Calu3 (cell line): ENCODE data around the gene SHC4. TPM values are rescaled to one million over a fixed set of nuclear protein-coding genes. Genes with fewer than 3 reads are reported as not detected.
"Not testable (repeated sequence)": the region's sequence is repeated elsewhere in the genome, so short reads cannot be mapped to it uniquely, and the experiment has no call there.

ENCODE experiments used
- BruUV-seq: library from RNA; stranded (reverse); fragments of 400-500 nt; replicated peaks from 2 replicates; lab custom pipeline; 2021; lab: Mats Ljungman, UMichigan
- CTCF ChIA-PET: fragments of 300-600 bp; sonication (Branson Sonifier 250); formaldehyde crosslinking; loops from one replicate; lab custom pipeline; 2022; ENCODE audit warnings: antibody characterized with exemption; lab: Charles Lee
- DNase-seq: peaks from one replicate; pipeline ENCODE4 v3.0.0; 2022
- H3K27ac Mint-ChIP-seq: one replicate; pipeline ENCODE4 v1.8.0; 2022; ENCODE audit warnings: mixed read lengths; ENCODE audit not compliant: unreplicated experiment
- H3K27me3 Mint-ChIP-seq: one replicate; pipeline ENCODE4 v1.8.0; 2022; ENCODE audit warnings: mixed read lengths; ENCODE audit not compliant: unreplicated experiment
- H3K36me3 Mint-ChIP-seq: one replicate; pipeline ENCODE4 v1.8.0; 2022; ENCODE audit warnings: mild to moderate bottlenecking, moderate library complexity, mixed read lengths; ENCODE audit not compliant: insufficient read depth, unreplicated experiment
- H3K4me1 Mint-ChIP-seq: one replicate; pipeline ENCODE4 v1.8.0; 2022; ENCODE audit warnings: mild to moderate bottlenecking, low read depth, mixed read lengths; ENCODE audit not compliant: unreplicated experiment
- H3K4me3 Mint-ChIP-seq: one replicate; pipeline ENCODE4 v1.8.0; 2022; ENCODE audit warnings: mild to moderate bottlenecking, low read depth, moderate library complexity, mixed read lengths; ENCODE audit not compliant: unreplicated experiment
- H3K9me3 Mint-ChIP-seq: one replicate; pipeline ENCODE4 v1.8.0; 2022; ENCODE audit warnings: low read depth, mixed read lengths; ENCODE audit not compliant: unreplicated experiment
- CTCF ChIP-seq: fragments of 200-600 bp; IDR thresholded peaks from one replicate; pipeline ENCODE4 v1.8.0; 2022; ENCODE audit warnings: antibody characterized with exemption; ENCODE audit not compliant: unreplicated experiment
- intact Hi-C: fragments of 100-400 bp; cut with micrococcal nuclease; formaldehyde crosslinking; loops from one replicate; pipeline ENCODE4 v1.10.0; 2022; ENCODE audit not compliant: unreplicated experiment
- total RNA-seq: library from RNA; stranded (reverse); gene quantifications from 2 replicates; pipeline ENCODE4 v1.2.3, GENCODE V29; 2022

Gene SHC4
- total RNA-seq, 1 experiment from 2014 or later, result 1.2 TPM

- TF ChIP-seq CTCF, result peak; percentile 84
- Mint-ChIP-seq H3K27ac (no peak overlapping the region), H3K36me3 (no peaks in the 10 kb centered on the region), H3K27me3 (no peaks in the 10 kb centered on the region), H3K4me3 (peak overlapping the region; percentile 50), H3K4me1 (peaks cover 7% of the 10 kb centered on the region), H3K9me3 (no peaks in the 10 kb centered on the region)
- DNase-seq, result peak; percentile 84
- no TSS peak for BruUV-seq
- intact Hi-C loops, result loop anchor here (2.0 kb wide), 1 partner anchor 115 kb away; no protein-coding TSS in a partner anchor
- CTCF ChIA-PET, result interaction anchor here (0.5 to 1.8 kb wide), 12 partner anchors 9 to 1999 kb away, joined by 3 to 15 read pairs (median 6); partner anchors contain the start of genes EID1, SECISBP2L and SHC4
Observed at GRCh38 chr15:48975472-48976419, 12.0 kb upstream of the SHC4 start.

- Mint-ChIP-seq H3K9me3 (no peaks in the 10 kb centered on the region), H3K27me3 (no peaks in the 10 kb centered on the region), H3K27ac (no peak overlapping the region), H3K4me1 (peaks cover 7% of the 10 kb centered on the region), H3K4me3 (peak overlapping the region; percentile 50), H3K36me3 (no peaks in the 10 kb centered on the region)
- no peak for DNase-seq
- no TSS peak for BruUV-seq
- intact Hi-C loops, result loop anchor here (2.0 kb wide), 1 partner anchor 114 kb away; no protein-coding TSS in a partner anchor
- no peak for TF ChIP-seq CTCF
- CTCF ChIA-PET, result interaction anchor here (0.9 to 1.8 kb wide), 5 partner anchors 8 to 113 kb away, joined by 3 to 15 read pairs (median 8); partner anchors contain the start of genes EID1 and SHC4
Observed at GRCh38 chr15:48974882-48975281, 11.2 kb upstream of the SHC4 start.

- H3K4me1 Mint-ChIP-seq, result no peaks in the 10 kb centered on the region
- intact Hi-C loops, result no loop called here
Observed at GRCh38 chr15:48972750-48973503, 9.2 kb upstream of the SHC4 start.

GRCh38 chr15:48970926-48971325, 7.2 kb upstream of the SHC4 start:
- H3K36me3 Mint-ChIP-seq, DNase-seq, BruUV-seq, H3K4me3 Mint-ChIP-seq, H3K9me3 Mint-ChIP-seq, H3K27me3 Mint-ChIP-seq, CTCF ChIA-PET, intact Hi-C loops, H3K27ac Mint-ChIP-seq: not testable (repeated sequence)
- H3K4me1 Mint-ChIP-seq, result peaks cover 15% of the 10 kb centered on the region

More at GRCh38 chr15:48972750-48973503, 9.2 kb upstream of the SHC4 start:
- no peaks in the 10 kb centered on the region for H3K9me3 Mint-ChIP-seq
- no TSS peak for BruUV-seq
- CTCF ChIA-PET, result no interaction called here
- DNase-seq, result no peak
- TF ChIP-seq CTCF, result no peak
- H3K4me3 Mint-ChIP-seq, result no peak overlapping the region
- H3K36me3 Mint-ChIP-seq, result no peaks in the 10 kb centered on the region
- no peak overlapping the region for H3K27ac Mint-ChIP-seq
- H3K27me3 Mint-ChIP-seq, result no peaks in the 10 kb centered on the region
